H1 (cell line): ENCODE results near the gene DIDO1. TPM values are rescaled to one million over a fixed set of nuclear protein-coding genes. Genes with fewer than 3 reads are reported as not detected.

ENCODE experiments used
- CTCF ChIA-PET: fragments of 300-600 bp; sonication (Branson Sonifier 250); formaldehyde crosslinking; loops from one replicate; lab custom pipeline; 2021; ENCODE audit not compliant: partially characterized antibody; lab: Charles Lee
- POLR2A ChIA-PET: fragments of 300-600 bp; sonication (Branson Sonifier 250); formaldehyde crosslinking; loops from one replicate; lab custom pipeline; 2021; ENCODE audit warnings: inconsistent platforms; ENCODE audit not compliant: partially characterized antibody; lab: Charles Lee
- DNase-seq, 2 experiments: peaks; one replicate each; pipeline versions ENCODE4 v3.0.0 to v3.0.0-alpha.2; 2010 to 2022; ENCODE audit warnings: low spot score in 2 of 2, low read depth in 1 of 2, mixed read lengths in 1 of 2
- FAIRE-seq: peaks from 2 replicates; lab custom pipeline; 2011; peaks lifted over from hg19 to GRCh38; lab: Jason Lieb, UNC
- H2AFZ ChIP-seq: 2 replicates; pipeline ENCODE4 v1.8.1; 2012; ENCODE audit warnings: low read length, inconsistent platforms
- H2AK5ac ChIP-seq: 2 replicates; pipeline ENCODE4 v1.6.1; 2013; ENCODE audit warnings: low read depth, low read length
- H2BK120ac ChIP-seq: replicated peaks from 2 replicates; pipeline ENCODE3; 2013; ENCODE audit warnings: low read depth, low read length, inconsistent platforms
- H2BK12ac ChIP-seq: 2 replicates; pipeline ENCODE4 v1.6.1; 2013; ENCODE audit warnings: low read depth, low read length
- H2BK15ac ChIP-seq: 2 replicates; pipeline ENCODE4 v1.6.1; 2013; ENCODE audit warnings: low read length
- H2BK20ac ChIP-seq: 2 replicates; pipeline ENCODE4 v1.6.1; 2013; ENCODE audit warnings: low read length
- H2BK5ac ChIP-seq: 2 replicates; pipeline ENCODE4 v1.6.1; 2013; ENCODE audit warnings: low read depth, low read length
- H3K14ac ChIP-seq: 2 replicates; pipeline ENCODE4 v1.6.1; 2013; ENCODE audit warnings: inconsistent platforms; ENCODE audit not compliant: insufficient read length
- H3K18ac ChIP-seq: 2 replicates; pipeline ENCODE4 v1.6.1; 2013; ENCODE audit warnings: low read length; ENCODE audit errors: extremely low read depth
- H3K23ac ChIP-seq: 2 replicates; pipeline ENCODE4 v1.6.1; 2013; ENCODE audit warnings: inconsistent platforms; ENCODE audit not compliant: insufficient read length
- H3K23me2 ChIP-seq: 2 replicates; pipeline ENCODE4 v1.6.1; 2013; ENCODE audit warnings: low read depth, low read length
- H3K27ac ChIP-seq: 2 replicates; pipeline ENCODE4 v1.6.1; 2011; ENCODE audit warnings: low read depth, low read length, inconsistent platforms
- H3K27me3 ChIP-seq, 4 experiments: replicated peaks in 1 of 4; 1 replicate in 1 of 4; 2 replicates in 3 of 4; pipeline versions ENCODE4 v1.6.1 to v1.8.1; 2011 to 2013; ENCODE audit warnings: low read length in 3 of 4, mild to moderate bottlenecking in 3 of 4, inconsistent platforms in 2 of 4, mixed read lengths in 2 of 4, moderate library complexity in 1 of 4; ENCODE audit not compliant: control insufficient read depth in 3 of 4, insufficient read depth in 3 of 4; ENCODE audit errors: extremely low read depth in 1 of 4
- H3K36me3 ChIP-seq, 4 experiments: 2 replicates each; pipeline versions ENCODE4 v1.6.1 to v1.8.1; 2011 to 2013; ENCODE audit warnings: mild to moderate bottlenecking in 4 of 4, low read length in 3 of 4, moderate library complexity in 2 of 4, control low read depth in 1 of 4, inconsistent platforms in 1 of 4; ENCODE audit not compliant: insufficient read depth in 4 of 4, control insufficient read depth in 2 of 4
- H3K4ac ChIP-seq: replicated peaks from 2 replicates; pipeline ENCODE3; 2013; ENCODE audit warnings: low read length, low read depth, mixed read lengths, inconsistent platforms; ENCODE audit not compliant: insufficient read length
- H3K4me1 ChIP-seq, 4 experiments: replicated peaks in 1 of 4; 1 replicate in 1 of 4; 2 replicates in 3 of 4; pipeline versions ENCODE4 v1.6.1 to v1.8.1; 2011 to 2013; ENCODE audit warnings: low read length in 3 of 4, inconsistent platforms in 2 of 4, mixed read lengths in 1 of 4; ENCODE audit not compliant: insufficient read depth in 4 of 4, control insufficient read depth in 3 of 4
- H3K4me2 ChIP-seq, 2 experiments: 2 replicates each; pipeline versions ENCODE4 v1.6.1 to v1.8.1; 2011 to 2013; ENCODE audit warnings: low read depth in 2 of 2, low read length in 2 of 2, control low read depth in 1 of 2, inconsistent platforms in 1 of 2, mild to moderate bottlenecking in 1 of 2; ENCODE audit not compliant: insufficient read depth in 1 of 2
- H3K4me3 ChIP-seq, 4 experiments: fragments of 200-600, 300-600 bp in 1 of 4; sonication (generic), shearing (Covaris generic), sonication (Bioruptor Twin) in 1 of 4; 2 replicates each; pipeline versions ENCODE4 v1.5.1 to v1.8.1; 2011 to 2016; ENCODE audit warnings: low read length in 4 of 4, low read depth in 3 of 4, control low read depth in 2 of 4, inconsistent platforms in 2 of 4, mild to moderate bottlenecking in 2 of 4, mixed read lengths in 1 of 4, moderate library complexity in 1 of 4; ENCODE audit not compliant: insufficient read depth in 2 of 4; ENCODE audit errors: extremely low read depth in 1 of 4
- H3K56ac ChIP-seq: replicated peaks from 2 replicates; pipeline ENCODE3; 2013; ENCODE audit warnings: low read depth, mild to moderate bottlenecking, mixed read lengths, low read length, inconsistent platforms; ENCODE audit not compliant: insufficient read length
- H3K79me1 ChIP-seq: 2 replicates; pipeline ENCODE4 v1.6.1; 2013; ENCODE audit warnings: low read depth, low read length, control low read depth
- H3K79me2 ChIP-seq, 2 experiments: 2 replicates each; pipeline versions ENCODE4 v1.6.1 to v1.8.1; 2012 to 2013; ENCODE audit warnings: low read length in 2 of 2, mild to moderate bottlenecking in 2 of 2, inconsistent platforms in 1 of 2; ENCODE audit not compliant: insufficient read depth in 2 of 2, control insufficient read depth in 1 of 2
- H3K9ac ChIP-seq, 4 experiments: replicated peaks in 1 of 4; 1 replicate in 1 of 4; 2 replicates in 3 of 4; pipeline versions ENCODE4 v1.6.1 to v1.8.1; 2011 to 2013; ENCODE audit warnings: low read depth in 3 of 4, low read length in 3 of 4, control low read depth in 2 of 4, mild to moderate bottlenecking in 2 of 4, moderate library complexity in 2 of 4, inconsistent platforms in 1 of 4; ENCODE audit errors: extremely low read depth in 1 of 4
- H3K9me3 ChIP-seq, 2 experiments: 2 replicates each; pipeline versions ENCODE4 v1.6.1 to v1.8.1; 2012 to 2013; ENCODE audit warnings: mild to moderate bottlenecking in 2 of 2, moderate library complexity in 2 of 2, control low read depth in 1 of 2, inconsistent platforms in 1 of 2, low read depth in 1 of 2, low read length in 1 of 2, mixed read lengths in 1 of 2; ENCODE audit not compliant: insufficient read depth in 2 of 2
- H4K20me1 ChIP-seq, 2 experiments: replicated peaks in 1 of 2; 2 replicates each; pipeline versions ENCODE3 to v1.8.1; 2011 to 2013; ENCODE audit warnings: inconsistent platforms in 2 of 2, low read length in 2 of 2, mild to moderate bottlenecking in 1 of 2; ENCODE audit not compliant: insufficient read depth in 2 of 2, control insufficient read depth in 1 of 2
- H4K5ac ChIP-seq: 2 replicates; pipeline ENCODE4 v1.6.1; 2013; ENCODE audit warnings: low read length, low read depth, mixed read lengths, inconsistent platforms; ENCODE audit not compliant: insufficient read length
- H4K8ac ChIP-seq: 2 replicates; pipeline ENCODE4 v1.8.0; 2013; ENCODE audit warnings: mild to moderate bottlenecking, moderate library complexity, low read length, inconsistent platforms; ENCODE audit not compliant: insufficient read depth; ENCODE audit errors: extremely low read depth
- H4K91ac ChIP-seq: replicated peaks from 2 replicates; pipeline ENCODE3; 2013; ENCODE audit warnings: low read length, mixed read lengths, inconsistent platforms; ENCODE audit not compliant: insufficient read length
- ASH2L ChIP-seq: fragments of 200-600, 300-600 bp; sonication (generic); IDR thresholded peaks from one replicate; pipeline ENCODE4 v1.7.1; 2017; ENCODE audit warnings: low read length
- BRCA1 ChIP-seq: IDR thresholded peaks from 2 replicates; pipeline ENCODE4 v1.6.1; 2012; ENCODE audit warnings: low read depth, low read length, improper control_type of control experiment
- CREB1 ChIP-seq: IDR thresholded peaks from 2 replicates; pipeline ENCODE4 v1.6.1; 2012; ENCODE audit warnings: inconsistent platforms
- GABPA ChIP-seq: IDR thresholded peaks from 2 replicates; pipeline ENCODE4 v1.6.1; 2011; ENCODE audit warnings: mild to moderate bottlenecking, low read length, moderate library complexity, borderline replicate concordance; ENCODE audit not compliant: insufficient read depth
- NANOG ChIP-seq: IDR thresholded peaks from 2 replicates; pipeline ENCODE4 v1.6.1; 2011; ENCODE audit warnings: low read length, low read depth, mild to moderate bottlenecking, inconsistent platforms; ENCODE audit not compliant: insufficient read depth, poor library complexity, severe bottlenecking
- NRF1 ChIP-seq: IDR thresholded peaks from 2 replicates; pipeline ENCODE4 v1.6.1; 2011; ENCODE audit warnings: mild to moderate bottlenecking, low read depth, low read length, improper control_type of control experiment
- RNF2 ChIP-seq: fragments of 200-900, 300-1000 bp; sonication (generic); IDR thresholded peaks from 2 replicates; pipeline ENCODE4 v1.7.1; 2016; ENCODE audit warnings: borderline replicate concordance, low read depth, mild to moderate bottlenecking, antibody characterized with exemption, low read length; ENCODE audit not compliant: poor library complexity, severe bottlenecking; ENCODE audit errors: missing control alignments
- SIN3A ChIP-seq, 2 experiments: IDR thresholded peaks in 1 of 2; conservative IDR thresholded peaks in 1 of 2; 2 replicates each; pipeline ENCODE4 v1.6.1; 2011 to 2012; ENCODE audit warnings: low read length in 2 of 2, improper control_type of control experiment in 1 of 2, low read depth in 1 of 2, mild to moderate bottlenecking in 1 of 2
- SIRT6 ChIP-seq: IDR thresholded peaks from one replicate; pipeline ENCODE4 v1.7.1; 2012; ENCODE audit warnings: low read length, inconsistent platforms
- WGBS, 2 experiments: shearing (Covaris generic) in 1 of 2; methylation state at CpG; one replicate each; pipeline versions ENCODE4 v1.1.6 to v1.1.7; 2013 to 2015; ENCODE audit warnings: low lambda C conversion rate in 2 of 2, mixed read lengths in 2 of 2, inconsistent platforms in 1 of 2, low coverage in 1 of 2, missing lambda C conversion rate in 1 of 2; ENCODE audit not compliant: insufficient replicate concordance in 2 of 2, insufficient coverage in 1 of 2, insufficient read length in 1 of 2; ENCODE audit errors: extremely low coverage in 1 of 2, missing lambda C conversion rate in 1 of 2; 5-methylcytosine and 5-hydroxymethylcytosine counted together
- polyA plus RNA-seq, 7 experiments: library from polyadenylated mRNA; depleted of rRNA in 3 of 7; stranded (reverse) in 5 of 7; unstranded in 2 of 7; fragments of >200 nt in 5 of 7; fragments of 200-250 nt in 2 of 7; gene quantifications; 1 replicate in 5 of 7; 2 replicates in 1 of 7; 4 replicates in 1 of 7; pipeline versions ENCODE4 v1.2.1 to v1.2.3, GENCODE V29; 2011 to 2013; ENCODE audit warnings: missing spikeins in 2 of 7, mixed read lengths in 2 of 7
- total RNA-seq: library from RNA; stranded (reverse); fragmentation: NEBNext Ultra II Directional; extraction: Animal tissue kit (Norgen Biotek cat#: 25700); gene quantifications from 2 replicates; pipeline ENCODE4 v1.2.1, GENCODE V29; 2021
- TF ChIP-seq, protein P1 (sequence below): IDR thresholded peaks from 2 replicates; pipeline ENCODE4 v1.6.1; 2012; ENCODE audit warnings: inconsistent platforms
- TF ChIP-seq, protein P2 (sequence below): IDR thresholded peaks from 2 replicates; pipeline ENCODE4 v1.6.1; 2011; ENCODE audit warnings: low read depth, mild to moderate bottlenecking, low read length; ENCODE audit not compliant: insufficient read depth

DIDO1 gene
- total and polyA plus RNA-seq, 2 of the 8 experiments (the other 6 are each of a cell fraction or from before 2014, with no cell fraction given): 53.6 to 82.8 TPM

DNA sequence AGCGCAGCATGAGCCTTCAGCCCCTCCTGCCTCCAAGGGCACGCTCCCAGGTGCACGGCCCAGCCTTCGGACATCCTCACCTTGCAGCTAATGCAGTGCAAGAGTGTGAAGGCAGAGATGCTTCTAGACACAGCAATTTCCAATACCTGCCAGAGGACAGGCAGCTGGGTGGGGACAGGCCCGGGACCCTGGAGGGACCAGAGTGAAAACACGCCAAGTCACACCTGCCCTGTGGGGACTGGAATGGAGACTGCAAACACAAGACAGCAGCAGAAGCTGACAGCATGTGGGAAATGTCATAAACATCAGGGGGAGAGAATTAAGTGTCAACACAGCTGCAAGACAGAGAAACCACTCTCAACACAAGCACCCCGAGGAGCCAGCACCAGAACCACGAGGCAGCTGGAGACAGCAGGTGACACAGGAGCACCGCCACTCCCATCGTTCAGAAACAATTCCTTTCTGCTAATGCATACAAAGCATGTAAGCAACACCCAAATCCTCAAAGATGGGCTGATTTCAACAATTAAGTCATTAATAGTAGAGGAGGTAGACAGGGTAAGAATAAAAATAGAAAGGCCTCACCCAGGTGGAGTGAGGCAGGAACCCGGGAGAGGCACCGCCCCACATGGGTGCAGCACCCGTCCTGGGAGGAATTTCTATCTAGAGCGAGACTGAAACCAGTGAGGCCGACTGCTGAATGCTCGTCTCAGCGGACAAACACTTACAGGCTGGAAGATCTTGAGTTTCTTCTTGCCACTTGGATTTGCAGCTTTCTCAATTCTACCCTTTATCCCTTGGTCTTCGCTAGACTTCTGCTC lies 17.1 kb downstream of the DIDO1 start:
- no peak overlapping the region for H4K8ac ChIP-seq
- no peak overlapping the region for H3K9ac ChIP-seq
- no peak overlapping the region for H4K5ac ChIP-seq
- H3K79me1 ChIP-seq: peaks cover 25% of the 10 kb centered on the region
- TF ChIP-seq SIN3A (conservative IDR thresholded peaks at IDR 0.05 in 1 of 2, IDR thresholded peaks at IDR 0.05 in 1 of 2; ENCODE audit: low read depth in 1 of 2, low read length in 2 of 2): no peak
- TF ChIP-seq NRF1: no peak
- TF ChIP-seq GABPA: no peak
- TF ChIP-seq ASH2L: no peak
- no peak for TF ChIP-seq NANOG
- TF ChIP-seq, protein P1, sequence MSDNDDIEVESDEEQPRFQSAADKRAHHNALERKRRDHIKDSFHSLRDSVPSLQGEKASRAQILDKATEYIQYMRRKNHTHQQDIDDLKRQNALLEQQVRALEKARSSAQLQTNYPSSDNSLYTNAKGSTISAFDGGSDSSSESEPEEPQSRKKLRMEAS: no peak
- no peak for TF ChIP-seq CREB1
- no peak for TF ChIP-seq BRCA1
- no peak for TF ChIP-seq SIRT6
- TF ChIP-seq, protein P2, sequence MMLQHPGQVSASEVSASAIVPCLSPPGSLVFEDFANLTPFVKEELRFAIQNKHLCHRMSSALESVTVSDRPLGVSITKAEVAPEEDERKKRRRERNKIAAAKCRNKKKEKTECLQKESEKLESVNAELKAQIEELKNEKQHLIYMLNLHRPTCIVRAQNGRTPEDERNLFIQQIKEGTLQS: no peak
- no peak for TF ChIP-seq RNF2
- no peak overlapping the region for H2BK12ac ChIP-seq
- no peak overlapping the region for H2BK15ac ChIP-seq
- no peaks in the 10 kb centered on the region for H3K23me2 ChIP-seq
- no peak overlapping the region for H3K23ac ChIP-seq
- peaks cover 31 to 53% of the 10 kb centered on the region in 2 experiments for H4K20me1 ChIP-seq
- no peaks in the 10 kb centered on the region for H3K4me1 ChIP-seq
- no peaks in the 10 kb centered on the region for H3K9me3 ChIP-seq
- FAIRE-seq (no peak), DNase-seq (no peak)
- H3K4me2 ChIP-seq: no peak overlapping the region
- no peak overlapping the region for H3K4me3 ChIP-seq
- H3K18ac ChIP-seq: no peak overlapping the region
- H2BK5ac ChIP-seq: no peak overlapping the region
- no peak overlapping the region for H3K4ac ChIP-seq
- POLR2A ChIA-PET: interaction anchor here (1.2 to 13.6 kb wide), 5 partner anchors 8 to 20 kb away, joined by 3 to 156 read pairs (median 7); partner anchors contain the start of gene DIDO1
- H2AFZ ChIP-seq: no peak overlapping the region
- H3K36me3 ChIP-seq: peaks cover 45 to 86% (median 76%) of the 10 kb centered on the region in 4 experiments
- no peak overlapping the region for H4K91ac ChIP-seq
- no peak overlapping the region for H3K14ac ChIP-seq
- H2BK20ac ChIP-seq: no peak overlapping the region
- H3K27me3 ChIP-seq: no peaks in the 10 kb centered on the region
- CTCF ChIA-PET: interaction anchor here (0.9 to 5.7 kb wide), 7 partner anchors 9 to 100 kb away, joined by 3 to 58 read pairs (median 16); no protein-coding TSS in a partner anchor
- WGBS, 2 experiments: 91% methylated on average over 18 of the region's 18 CpGs; no CpG with 5 or more reads in 1 of the 2 experiments
- H3K79me2 ChIP-seq: peaks cover 9 to 66% of the 10 kb centered on the region in 2 experiments
- H2AK5ac ChIP-seq: no peak overlapping the region; the same call in 1 of the 2 replicates
- no peak overlapping the region for H3K27ac ChIP-seq
- H2BK120ac ChIP-seq: no peak overlapping the region
- no peak overlapping the region for H3K56ac ChIP-seq
